GM12874 (cell line): ENCODE results near the gene NR2C2AP.

Experiments used
- TF ChIP-seq, protein P1 (sequence below): IDR thresholded peaks from 2 replicates; pipeline ENCODE4 v1.5.1; 2011; ENCODE audit warnings: low read depth, mild to moderate bottlenecking, control low read depth, low read length, moderate library complexity; ENCODE audit not compliant: insufficient read depth

Gene NR2C2AP

DNA sequence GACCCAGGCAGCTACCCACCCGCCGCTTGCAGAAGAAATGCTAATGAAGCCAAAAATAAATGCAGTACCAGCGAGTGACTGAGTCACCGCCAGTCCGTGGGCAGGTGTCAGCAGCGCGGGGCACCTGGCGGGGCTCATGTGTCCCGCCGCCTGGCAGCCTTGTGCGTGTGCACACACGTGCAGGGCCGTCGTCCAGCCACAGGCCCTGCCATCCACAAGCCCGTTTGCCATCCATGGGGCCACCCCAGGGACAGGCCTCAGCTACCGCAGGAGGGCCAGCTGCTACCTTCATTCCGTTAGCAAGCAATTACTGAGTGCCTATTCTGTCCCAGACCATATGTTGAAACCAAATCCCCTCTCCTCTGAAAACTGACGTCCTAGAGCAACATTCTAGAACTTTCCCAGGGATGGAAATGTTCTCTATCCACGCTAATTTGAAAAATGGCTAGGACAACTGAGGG is 29.1 kb upstream of the NR2C2AP start:
- TF ChIP-seq, protein P1, sequence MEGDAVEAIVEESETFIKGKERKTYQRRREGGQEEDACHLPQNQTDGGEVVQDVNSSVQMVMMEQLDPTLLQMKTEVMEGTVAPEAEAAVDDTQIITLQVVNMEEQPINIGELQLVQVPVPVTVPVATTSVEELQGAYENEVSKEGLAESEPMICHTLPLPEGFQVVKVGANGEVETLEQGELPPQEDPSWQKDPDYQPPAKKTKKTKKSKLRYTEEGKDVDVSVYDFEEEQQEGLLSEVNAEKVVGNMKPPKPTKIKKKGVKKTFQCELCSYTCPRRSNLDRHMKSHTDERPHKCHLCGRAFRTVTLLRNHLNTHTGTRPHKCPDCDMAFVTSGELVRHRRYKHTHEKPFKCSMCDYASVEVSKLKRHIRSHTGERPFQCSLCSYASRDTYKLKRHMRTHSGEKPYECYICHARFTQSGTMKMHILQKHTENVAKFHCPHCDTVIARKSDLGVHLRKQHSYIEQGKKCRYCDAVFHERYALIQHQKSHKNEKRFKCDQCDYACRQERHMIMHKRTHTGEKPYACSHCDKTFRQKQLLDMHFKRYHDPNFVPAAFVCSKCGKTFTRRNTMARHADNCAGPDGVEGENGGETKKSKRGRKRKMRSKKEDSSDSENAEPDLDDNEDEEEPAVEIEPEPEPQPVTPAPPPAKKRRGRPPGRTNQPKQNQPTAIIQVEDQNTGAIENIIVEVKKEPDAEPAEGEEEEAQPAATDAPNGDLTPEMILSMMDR: no peak

DNA sequence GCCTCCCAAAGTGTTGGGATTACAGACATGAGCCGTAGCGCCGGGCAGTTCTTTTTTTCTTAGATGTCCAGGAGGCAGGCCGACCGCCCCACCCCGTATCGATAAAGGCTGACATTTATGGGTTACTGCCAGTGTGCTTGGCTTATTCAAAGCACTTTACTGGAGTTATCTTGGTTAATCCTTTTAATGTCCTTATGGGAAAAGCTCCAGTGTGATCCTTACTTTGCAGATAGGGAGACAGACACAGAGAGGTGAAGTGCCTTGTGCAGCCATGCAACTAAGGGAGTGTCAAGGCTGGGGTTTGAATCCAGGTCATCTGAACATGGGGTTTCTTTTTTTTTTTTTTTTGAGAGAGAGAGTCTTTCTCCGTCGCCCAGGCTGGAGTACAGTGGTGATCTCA is 27.8 kb upstream of the NR2C2AP start:
- TF ChIP-seq, protein P1: no peak

DNA sequence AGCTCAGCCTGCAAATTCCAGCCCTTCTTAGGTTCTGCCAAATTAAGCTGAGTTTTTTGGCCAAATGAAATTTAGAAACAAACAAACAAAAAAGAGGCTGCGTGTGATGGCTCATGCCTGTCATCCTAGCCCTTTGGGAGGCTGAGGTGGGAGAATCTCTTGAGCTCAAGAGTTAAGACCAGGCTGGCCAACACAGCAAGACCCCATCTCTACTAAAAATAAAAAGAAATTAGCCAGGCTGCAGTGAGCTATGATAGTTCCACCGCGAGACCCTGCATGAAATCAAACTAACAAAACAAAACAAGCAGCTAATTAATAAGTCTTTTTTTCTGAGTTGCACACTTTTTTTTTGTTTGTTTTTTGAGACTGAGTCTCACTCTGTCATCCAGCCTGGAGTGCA is 26.5 kb upstream of the NR2C2AP start:
- TF ChIP-seq, protein P1: no peak

DNA sequence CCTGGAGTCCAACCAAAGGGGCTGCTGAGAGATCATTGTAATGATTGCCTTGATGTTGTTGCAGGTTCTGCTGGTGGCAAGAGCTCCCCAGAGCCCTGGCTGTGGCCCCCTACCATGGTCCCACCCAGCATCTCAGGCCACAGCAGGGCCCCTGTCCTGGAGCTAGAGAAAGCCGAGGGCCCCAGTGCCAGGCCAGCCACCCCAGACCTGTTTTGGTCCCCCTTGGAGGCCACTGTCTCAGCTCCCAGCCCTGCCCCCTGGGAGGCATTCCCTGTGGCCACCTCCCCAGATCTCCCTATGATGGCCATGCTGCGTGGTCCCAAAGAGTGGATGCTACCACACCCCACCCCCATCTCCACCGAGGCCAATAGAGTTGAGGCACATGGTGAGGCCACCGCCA is 24.0 kb upstream of the NR2C2AP start:
- TF ChIP-seq, protein P1: no peak

DNA sequence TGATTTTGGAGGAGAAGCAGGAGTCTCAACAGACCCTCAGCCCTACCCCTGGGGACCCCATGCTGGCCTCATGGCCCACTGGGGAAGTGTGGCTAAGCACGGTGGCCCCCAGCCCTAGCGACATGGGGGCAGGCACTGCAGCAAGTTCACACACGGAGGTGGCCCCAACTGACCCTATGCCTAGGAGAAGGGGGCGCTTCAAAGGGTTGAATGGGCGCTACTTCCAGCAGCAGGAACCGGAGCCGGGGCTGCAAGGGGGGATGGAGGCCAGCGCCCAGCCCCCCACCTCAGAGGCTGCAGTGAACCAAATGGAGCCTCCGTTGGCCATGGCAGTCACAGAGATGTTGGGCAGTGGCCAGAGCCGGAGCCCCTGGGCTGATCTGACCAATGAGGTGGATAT is 23.4 kb upstream of the NR2C2AP start:
- TF ChIP-seq, protein P1: no peak

DNA sequence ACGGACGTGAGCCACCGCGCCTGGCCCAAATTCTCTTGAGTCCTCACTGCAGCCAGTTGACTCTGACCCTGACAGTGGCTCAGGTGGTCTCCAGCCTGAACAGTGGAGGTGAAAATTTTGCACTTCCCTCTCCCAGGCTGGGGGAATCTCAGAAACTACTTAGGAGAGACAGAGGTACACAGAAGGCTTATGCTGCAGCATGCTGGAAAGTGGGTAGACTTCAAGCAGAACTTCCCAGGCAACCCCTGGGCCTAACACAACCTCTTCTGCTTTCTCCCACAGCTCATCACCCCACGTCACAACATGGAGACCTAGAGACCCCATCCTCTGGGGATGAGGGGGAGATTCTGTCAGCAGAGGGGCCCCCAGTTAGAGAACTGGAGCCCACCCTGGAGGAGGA is 23.0 kb upstream of the NR2C2AP start:
- TF ChIP-seq, protein P1: no peak

DNA sequence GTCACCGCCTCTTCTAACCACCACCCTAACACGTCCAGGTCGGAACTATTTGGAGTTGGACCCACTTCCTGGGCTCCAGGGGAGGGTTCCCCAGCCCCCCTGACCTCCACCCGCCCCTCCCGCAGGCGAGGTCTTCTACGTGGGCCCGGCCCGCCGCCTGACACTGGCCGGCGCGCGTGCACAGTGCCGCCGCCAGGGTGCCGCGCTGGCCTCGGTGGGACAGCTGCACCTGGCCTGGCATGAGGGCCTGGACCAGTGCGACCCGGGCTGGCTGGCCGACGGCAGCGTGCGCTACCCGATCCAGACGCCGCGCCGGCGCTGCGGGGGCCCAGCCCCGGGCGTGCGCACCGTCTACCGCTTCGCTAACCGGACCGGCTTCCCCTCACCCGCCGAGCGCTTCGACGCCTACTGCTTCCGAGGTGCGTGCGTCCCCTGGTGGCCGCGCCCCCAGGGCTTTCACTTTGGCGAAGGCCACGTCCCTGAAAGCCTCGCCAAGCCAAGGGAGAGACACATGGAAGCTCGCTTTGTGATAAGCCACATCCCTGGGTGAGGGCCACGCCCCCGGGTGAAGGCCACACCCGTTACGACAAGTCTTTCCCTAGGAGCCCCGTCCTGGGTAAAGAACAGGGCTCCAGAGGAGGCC is 21.8 kb upstream of the NR2C2AP start:
- TF ChIP-seq, protein P1: peak; percentile 85
